Fibroblast of lung (primary cell): ENCODE measurements around the gene S100A8.

Experiments
- CTCF ChIP-seq, 2 donors: IDR thresholded peaks in 1 of 2; conservative IDR thresholded peaks in 1 of 2; 1 replicate in 1 of 2; 2 replicates in 1 of 2; pipeline ENCODE4 v1.5.1; 2011 to 2012; ENCODE audit warnings: low read length in 2 of 2, control low read depth in 1 of 2, inconsistent platforms in 1 of 2, low read depth in 1 of 2, mild to moderate bottlenecking in 1 of 2
- EZH2 ChIP-seq: IDR thresholded peaks from 2 replicates; pipeline ENCODE4 v1.5.1; 2012; ENCODE audit warnings: low read length, control low read depth, mild to moderate bottlenecking; ENCODE audit errors: missing control alignments

- TF ChIP-seq EZH2 (no peak), CTCF (conservative IDR thresholded peaks at IDR 0.05 in 1 of 2, IDR thresholded peaks at IDR 0.05 in 1 of 2; ENCODE audit: low read depth in 1 of 2, low read length in 2 of 2) (no peak)
Measured at GRCh38 chr1:153431427-153431826, 40.6 kb upstream of the S100A8 start.
